Measurements from ENCODE around the gene USP13. TPM values are rescaled to one million over a fixed set of nuclear protein-coding genes. Genes with fewer than 3 reads are reported as not detected.

USP13 gene
- total RNA-seq, 4 donors from 2014 or later, result 1.5 to 6.5 (median 4.1) TPM

- intact Hi-C loops (cut with DNase I), result no loop called here
- H3K27ac ChIP-seq, result peak overlapping the region in 2 of 4 donors; percentile 32 to 49
- 77 to 93% methylated on average over 6 of the region's 6 CpGs for WGBS, 2 donors
- H3K27me3 ChIP-seq, result no peaks in the 10 kb centered on the region
- H3K9me3 ChIP-seq, result no peaks in the 10 kb centered on the region
- peaks cover 0 to 11% (median 0%) of the 10 kb centered on the region in 3 donors for H3K36me3 ChIP-seq
- no peak for DNase-seq
- no peak overlapping the region for H3K4me3 ChIP-seq
- TF ChIP-seq POLR2A (IDR thresholded peaks at IDR 0.05), result no peak
- TF ChIP-seq CTCF (IDR thresholded peaks at IDR 0.05), result no peak
- H3K4me1 ChIP-seq, result no peaks in the 10 kb centered on the region
Observed at GRCh38 chr3:179713643-179714090, 60.8 kb downstream of the USP13 start.

GRCh38 chr3:179715582-179715981 lies 62.7 kb downstream of the USP13 start:
- Histone ChIP-seq H3K4me1 (no peaks in the 10 kb centered on the region), H3K9me3 (no peaks in the 10 kb centered on the region), H3K4me3 (no peak overlapping the region), H3K27me3 (no peaks in the 10 kb centered on the region), H3K36me3 (peaks cover 0 to 14% (median 0%) of the 10 kb centered on the region in 3 donors), H3K27ac (no peak overlapping the region)
- intact Hi-C loops (cut with DNase I), result no loop called here
- 88 to 89% methylated on average over 7 of the region's 7 CpGs for WGBS, 2 donors
- TF ChIP-seq CTCF (IDR thresholded peaks at IDR 0.05), result no peak
- no peak for TF ChIP-seq POLR2A (IDR thresholded peaks at IDR 0.05)
- DNase-seq, result no peak

- Histone ChIP-seq H3K4me1 (no peaks in the 10 kb centered on the region), H3K36me3 (peaks cover 0 to 14% (median 0%) of the 10 kb centered on the region in 3 donors), H3K9me3 (no peaks in the 10 kb centered on the region), H3K4me3 (no peak overlapping the region), H3K27me3 (no peaks in the 10 kb centered on the region), H3K27ac (no peak overlapping the region)
- no peak for DNase-seq
- no peak for TF ChIP-seq POLR2A (IDR thresholded peaks at IDR 0.05)
- TF ChIP-seq CTCF (IDR thresholded peaks at IDR 0.05), result no peak
- WGBS, 2 donors, result 93 to 99% methylated on average over 4 of the region's 4 CpGs
- intact Hi-C loops (cut with DNase I), result no loop called here
Observed at GRCh38 chr3:179716226-179716625, 63.4 kb downstream of the USP13 start.

- H3K27me3 ChIP-seq, result no peaks in the 10 kb centered on the region
Observed at GRCh38 chr3:179716811-179717210, 64.0 kb downstream of the USP13 start.

GRCh38 chr3:179717219-179717618 lies 64.4 kb downstream of the USP13 start:
- no peaks in the 10 kb centered on the region for H3K27me3 ChIP-seq
- no peaks in the 10 kb centered on the region for H3K4me1 ChIP-seq
- no peak for TF ChIP-seq CTCF (IDR thresholded peaks at IDR 0.05)
- TF ChIP-seq POLR2A (IDR thresholded peaks at IDR 0.05), result no peak
- H3K36me3 ChIP-seq, result peaks cover 0 to 21% (median 0%) of the 10 kb centered on the region in 3 donors
- intact Hi-C loops (cut with DNase I), result no loop called here
- 69 to 85% methylated on average over 1 of the region's 1 CpG for WGBS, 2 donors
- no peak overlapping the region for H3K4me3 ChIP-seq
- DNase-seq, result no peak
- H3K27ac ChIP-seq, result no peak overlapping the region
- no peaks in the 10 kb centered on the region for H3K9me3 ChIP-seq

More at GRCh38 chr3:179716811-179717210, 64.0 kb downstream of the USP13 start:
- intact Hi-C loops (cut with DNase I), result no loop called here
- TF ChIP-seq POLR2A (IDR thresholded peaks at IDR 0.05) (no peak), CTCF (IDR thresholded peaks at IDR 0.05) (no peak)
- Histone ChIP-seq H3K27ac (no peak overlapping the region), H3K9me3 (no peaks in the 10 kb centered on the region), H3K4me1 (no peaks in the 10 kb centered on the region), H3K4me3 (no peak overlapping the region), H3K36me3 (peaks cover 0 to 17% (median 0%) of the 10 kb centered on the region in 3 donors)
- 63 to 76% methylated on average over 2 of the region's 2 CpGs for WGBS, 2 donors
- DNase-seq, result no peak
